Tibial nerve (tissue), 4 donors: ENCODE data around the gene MECR.

ENCODE experiments used
- CTCF ChIP-seq, 5 experiments: fragments of 200-600 bp in 3 of 5; fragments of 450-650 bp in 2 of 5; sonication (generic) in 3 of 5; IDR thresholded peaks; one replicate each; pipeline ENCODE4 v1.5.1; 2016 to 2019; ENCODE audit warnings: antibody characterized with exemption in 5 of 5, mild to moderate bottlenecking in 3 of 5, moderate library complexity in 2 of 5
- EP300 ChIP-seq, 2 donors: sonication (generic); formaldehyde crosslinking; IDR thresholded peaks; one replicate each; pipeline ENCODE4 v1.6.1; 2017; ENCODE audit warnings: antibody characterized with exemption in 2 of 2, mild to moderate bottlenecking in 1 of 2
- POLR2A ChIP-seq, 2 donors: fragments of 450-650 bp; IDR thresholded peaks; one replicate each; pipeline ENCODE4 v1.6.1; 2017; ENCODE audit warnings: antibody characterized with exemption in 2 of 2, mild to moderate bottlenecking in 2 of 2, moderate library complexity in 2 of 2

DNA sequence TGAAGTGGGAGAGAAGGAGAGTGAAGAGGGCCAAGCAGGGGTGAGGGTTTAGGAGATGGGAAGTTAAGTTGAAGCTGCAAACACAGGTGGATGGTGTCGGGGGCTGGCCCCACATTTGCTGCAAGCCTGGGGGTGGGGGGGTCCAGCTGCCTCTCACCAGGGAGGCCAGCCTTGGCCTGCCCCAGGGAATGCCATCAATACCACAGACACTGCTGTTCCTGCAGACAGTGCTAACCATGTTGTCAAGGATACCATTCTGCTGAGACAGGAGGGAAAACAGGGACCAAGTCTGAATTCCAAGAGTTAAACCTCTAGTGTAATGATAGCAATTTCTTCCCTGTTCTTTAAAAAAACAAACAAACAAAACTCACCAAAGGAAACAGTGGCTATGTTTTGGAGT, 8.0 kb downstream of the MECR start:
- TF ChIP-seq CTCF (IDR thresholded peaks at IDR 0.05) (no peak), POLR2A (IDR thresholded peaks at IDR 0.05) (no peak), EP300 (IDR thresholded peaks at IDR 0.05) (no peak)
